Kidney epithelial cell (primary cell): ENCODE results near the gene PPP2R3A. TPM values are rescaled to one million over a fixed set of nuclear protein-coding genes. Genes with fewer than 3 reads are reported as not detected.
"Not testable (repeated sequence)": the region's sequence is repeated elsewhere in the genome, so short reads cannot be mapped to it uniquely, and the experiment has no call there.

Source experiments
- DNase-seq: peaks from one replicate; pipeline ENCODE4 v3.0.0-alpha.2; 2010; ENCODE audit warnings: low read depth
- H3K27me3 ChIP-seq: 2 replicates; pipeline ENCODE4 v1.6.0; 2011; ENCODE audit warnings: low read length; ENCODE audit not compliant: control insufficient read depth, insufficient read depth
- H3K36me3 ChIP-seq: 2 replicates; pipeline ENCODE4 v1.5.1; 2011; ENCODE audit warnings: low read length; ENCODE audit not compliant: control insufficient read depth, insufficient read depth
- H3K4me3 ChIP-seq: 2 replicates; pipeline ENCODE4 v1.5.1; 2011; ENCODE audit warnings: low read depth, mild to moderate bottlenecking, control low read depth, low read length
- CTCF ChIP-seq: IDR thresholded peaks from 2 replicates; pipeline ENCODE4 v1.5.1; 2011; ENCODE audit warnings: mild to moderate bottlenecking, moderate library complexity, low read length, control low read depth, inconsistent platforms; ENCODE audit not compliant: insufficient read depth, poor library complexity, severe bottlenecking
- total RNA-seq: library from RNA; depleted of rRNA; stranded (reverse); fragments of >200 nt; gene quantifications from 2 replicates; pipeline ENCODE4 v1.2.3, GENCODE V29; 2015

PPP2R3A gene
- total RNA-seq, 1 donor from 2014 or later = 14.3 TPM

- DNase-seq = no peak
- no peaks in the 10 kb centered on the region for H3K36me3 ChIP-seq
- H3K4me3 ChIP-seq = no peak overlapping the region
- H3K27me3 ChIP-seq = no peaks in the 10 kb centered on the region
- TF ChIP-seq CTCF = no peak
Observed at GRCh38 chr3:136120373-136121348, 155.1 kb downstream of the PPP2R3A start.

GRCh38 chr3:136122006-136122405, 156.5 kb downstream of the PPP2R3A start:
- no peaks in the 10 kb centered on the region for H3K36me3 ChIP-seq
- no peak overlapping the region for H3K4me3 ChIP-seq
- no peak for DNase-seq
- H3K27me3 ChIP-seq = no peaks in the 10 kb centered on the region
- TF ChIP-seq CTCF = no peak

- H3K36me3 ChIP-seq, H3K27me3 ChIP-seq, H3K4me3 ChIP-seq: not testable (repeated sequence)
Observed at GRCh38 chr3:136131647-136132046, 166.1 kb downstream of the PPP2R3A start.

GRCh38 chr3:136134091-136134490, 168.6 kb downstream of the PPP2R3A start:
- H3K36me3 ChIP-seq = no peaks in the 10 kb centered on the region
- no peaks in the 10 kb centered on the region for H3K27me3 ChIP-seq
- no peak for TF ChIP-seq CTCF
- H3K4me3 ChIP-seq = no peak overlapping the region
- DNase-seq = no peak

More at GRCh38 chr3:136131647-136132046, 166.1 kb downstream of the PPP2R3A start:
- DNase-seq = not testable (repeated sequence)

GRCh38 chr3:136135039-136135802, 169.7 kb downstream of the PPP2R3A start:
- no peak overlapping the region for H3K4me3 ChIP-seq

More at GRCh38 chr3:136135039-136135802, 169.7 kb downstream of the PPP2R3A start:
- Histone ChIP-seq H3K27me3 (no peaks in the 10 kb centered on the region), H3K36me3 (no peaks in the 10 kb centered on the region)
- DNase-seq = no peak
- TF ChIP-seq CTCF = no peak
